ENCODE data around the gene PTPRCAP. TPM values are rescaled to one million over a fixed set of nuclear protein-coding genes. Genes with fewer than 3 reads are reported as not detected.

PTPRCAP gene
- total RNA-seq, 1 experiment from 2014 or later = 0.27 TPM

GRCh38 chr11:67433536-67434394, 3.7 kb downstream of the PTPRCAP start:
- Mint-ChIP-seq H3K27me3 (ENCODE audit: insufficient read depth, unreplicated experiment) (no peaks in the 10 kb centered on the region), H3K4me1 (ENCODE audit: low read depth, unreplicated experiment) (no peaks in the 10 kb centered on the region), H3K9me3 (ENCODE audit: unreplicated experiment) (no peaks in the 10 kb centered on the region), H3K27ac (ENCODE audit: unreplicated experiment) (no peak overlapping the region), H3K4me3 (ENCODE audit: unreplicated experiment) (no peak overlapping the region), H3K36me3 (ENCODE audit: insufficient read depth, unreplicated experiment) (peaks cover 76% of the 10 kb centered on the region)
- Histone ChIP-seq H3K36me3 (ENCODE audit: control insufficient read depth, insufficient read depth, low read length) (peaks cover 17% of the 10 kb centered on the region), H3K27me3 (replicated peaks; ENCODE audit: control insufficient read depth, insufficient read depth, low read length) (no peaks in the 10 kb centered on the region), H3K4me1 (peaks cover 4% of the 10 kb centered on the region; the same call in 1 of the 2 replicates), H3K9me3 (no peaks in the 10 kb centered on the region), H3K4me3 (ENCODE audit: low read depth, low read length) (no peak overlapping the region)
- DNase-seq = no peak
- ChIA-PET CTCF (no interaction called here), POLR2A (interaction anchor here (0.6 kb wide), 1 partner anchor 32 kb away, joined by 6 read pairs; the partner anchor contains the start of gene PPP1CA)
- no peak for TF ChIP-seq CTCF (IDR thresholded peaks at IDR 0.05; ENCODE audit: insufficient read depth in 1 of 2, low read depth in 1 of 2, low read length in 1 of 2, severe bottlenecking in 1 of 2, unreplicated experiment in 1 of 2)
- BruUV-seq (replicated peaks) = no TSS peak
- intact Hi-C loops (cut with micrococcal nuclease; ENCODE audit: unreplicated experiment) = no loop called here

- DNase-seq = no peak
- Mint-ChIP-seq H3K4me3 (ENCODE audit: unreplicated experiment) (no peak overlapping the region), H3K4me1 (ENCODE audit: low read depth, unreplicated experiment) (no peaks in the 10 kb centered on the region), H3K27me3 (ENCODE audit: insufficient read depth, unreplicated experiment) (no peaks in the 10 kb centered on the region), H3K27ac (ENCODE audit: unreplicated experiment) (no peak overlapping the region), H3K36me3 (ENCODE audit: insufficient read depth, unreplicated experiment) (peaks cover 76% of the 10 kb centered on the region), H3K9me3 (ENCODE audit: unreplicated experiment) (no peaks in the 10 kb centered on the region)
- Histone ChIP-seq H3K4me1 (peaks cover 4% of the 10 kb centered on the region; the same call in 1 of the 2 replicates), H3K27me3 (replicated peaks; ENCODE audit: control insufficient read depth, insufficient read depth, low read length) (no peaks in the 10 kb centered on the region), H3K4me3 (ENCODE audit: low read depth, low read length) (no peak overlapping the region), H3K9me3 (no peaks in the 10 kb centered on the region), H3K36me3 (ENCODE audit: control insufficient read depth, insufficient read depth, low read length) (peaks cover 17% of the 10 kb centered on the region)
- ChIA-PET POLR2A (no interaction called here), CTCF (no interaction called here)
- intact Hi-C loops (cut with micrococcal nuclease; ENCODE audit: unreplicated experiment) = no loop called here
- BruUV-seq (replicated peaks) = no TSS peak
- no peak for TF ChIP-seq CTCF (IDR thresholded peaks at IDR 0.05; ENCODE audit: insufficient read depth in 1 of 2, low read depth in 1 of 2, low read length in 1 of 2, severe bottlenecking in 1 of 2, unreplicated experiment in 1 of 2)
Observed at GRCh38 chr11:67432655-67433349, 4.7 kb downstream of the PTPRCAP start.

- no TSS peak for BruUV-seq (replicated peaks)
- Mint-ChIP-seq H3K4me3 (ENCODE audit: unreplicated experiment) (no peak overlapping the region), H3K27ac (ENCODE audit: unreplicated experiment) (peak overlapping the region; percentile 50), H3K4me1 (ENCODE audit: low read depth, unreplicated experiment) (no peaks in the 10 kb centered on the region), H3K27me3 (ENCODE audit: insufficient read depth, unreplicated experiment) (no peaks in the 10 kb centered on the region), H3K9me3 (ENCODE audit: unreplicated experiment) (no peaks in the 10 kb centered on the region), H3K36me3 (ENCODE audit: insufficient read depth, unreplicated experiment) (peaks cover 66% of the 10 kb centered on the region)
- POLR2A ChIA-PET = interaction anchor here (0.5 kb wide), 1 partner anchor 12 kb away, joined by 3 read pairs; the partner anchor contains the start of gene CORO1B
- CTCF ChIA-PET = no interaction called here
- intact Hi-C loops (cut with micrococcal nuclease; ENCODE audit: unreplicated experiment) = no loop called here
- TF ChIP-seq CTCF (IDR thresholded peaks at IDR 0.05; ENCODE audit: insufficient read depth in 1 of 2, low read depth in 1 of 2, low read length in 1 of 2, severe bottlenecking in 1 of 2, unreplicated experiment in 1 of 2) = no peak
- H3K4me3 ChIP-seq (ENCODE audit: low read depth, low read length) = no peak overlapping the region
- H3K36me3 ChIP-seq (ENCODE audit: control insufficient read depth, insufficient read depth, low read length) = peaks cover 13% of the 10 kb centered on the region
- H3K4me1 ChIP-seq = peaks cover 4% of the 10 kb centered on the region; the same call in 1 of the 2 replicates
- no peaks in the 10 kb centered on the region for H3K9me3 ChIP-seq
- no peaks in the 10 kb centered on the region for H3K27me3 ChIP-seq (replicated peaks; ENCODE audit: control insufficient read depth, insufficient read depth, low read length)
- DNase-seq = no peak
Observed at GRCh38 chr11:67431346-67432249, 5.9 kb downstream of the PTPRCAP start.
